Measurements from ENCODE around the gene CHST11. TPM values are rescaled to one million over a fixed set of nuclear protein-coding genes. Genes with fewer than 3 reads are reported as not detected.

Gene CHST11
- total and polyA plus RNA-seq, 2 of the 4 experiments (the other 2 are of a cell fraction) = 1.4 to 2.7 TPM

DNA sequence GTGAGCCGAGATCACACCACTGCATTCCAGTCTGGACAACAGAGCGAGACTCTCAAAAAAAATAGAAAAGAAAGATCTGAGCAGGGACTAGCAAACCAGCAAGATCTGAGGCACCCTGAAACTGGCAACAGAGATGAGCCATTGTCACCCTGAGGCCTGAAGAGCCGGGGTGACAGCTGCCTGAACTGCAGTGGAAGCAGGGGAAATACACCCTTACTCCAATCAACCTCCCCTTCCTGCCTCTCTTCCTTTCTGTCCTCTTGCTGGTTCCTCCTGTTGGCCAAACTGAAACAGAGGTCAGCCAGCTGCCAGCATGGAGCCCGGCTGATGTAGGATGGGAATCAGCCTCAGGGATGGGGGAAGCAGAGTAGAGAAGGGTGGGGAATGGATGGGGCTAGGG, 192.0 kb downstream of the CHST11 start:
- Histone ChIP-seq H4K8ac (ENCODE audit: low read depth in 2 of 2, low read length in 2 of 2) (no peak overlapping the region), H3K14ac (replicated peaks; ENCODE audit: low read depth, low read length) (no peak overlapping the region), H3K4me2 (ENCODE audit: low read depth, low read length) (no peak overlapping the region), H3K36me3 (ENCODE audit: control insufficient read depth, insufficient read depth, low read length) (no peaks in the 10 kb centered on the region), H2BK5ac (ENCODE audit: low read depth, low read length, poor library complexity, severe bottlenecking) (no peak overlapping the region), H3K79me1 (ENCODE audit: low read depth in 1 of 2, low read length in 2 of 2) (no peaks in the 10 kb centered on the region), H3K18ac (ENCODE audit: low read depth, low read length) (no peak overlapping the region), H3K4ac (ENCODE audit: low read depth, low read length) (no peak overlapping the region), H2BK120ac (ENCODE audit: low read depth, low read length) (no peak overlapping the region), H3K56ac (ENCODE audit: extremely low read depth, insufficient read depth, low read length) (no peak overlapping the region), H4K20me1 (ENCODE audit: insufficient read depth, low read length) (no peaks in the 10 kb centered on the region), H2AFZ (replicated peaks; ENCODE audit: low read length, poor library complexity) (no peak overlapping the region), H3K4me1 (ENCODE audit: control insufficient read depth, insufficient read depth, low read length) (no peaks in the 10 kb centered on the region), H3K9ac (ENCODE audit: low read depth, low read length) (no peak overlapping the region), H3K27me3 (ENCODE audit: control insufficient read depth, insufficient read depth, low read length) (peaks cover 4% of the 10 kb centered on the region), H2AK9ac (replicated peaks; ENCODE audit: low read depth, low read length, poor library complexity) (no peak overlapping the region), H3K4me3 (ENCODE audit: insufficient read depth, low read depth, low read length) (no peak overlapping the region), H3K27ac (ENCODE audit: insufficient read depth, low read length) (no peak overlapping the region), H3K9me1 (ENCODE audit: insufficient read depth, low read length) (no peaks in the 10 kb centered on the region; the same call in 1 of the 2 replicates), H3K9me3 (ENCODE audit: control insufficient read depth, insufficient read depth, low read length) (no peaks in the 10 kb centered on the region), H2BK20ac (ENCODE audit: low read depth, low read length) (no peak overlapping the region), H4K91ac (ENCODE audit: insufficient read depth, low read depth, low read length) (no peak overlapping the region), H2AK5ac (ENCODE audit: low read depth, low read length) (no peak overlapping the region), H2BK15ac (ENCODE audit: low read depth, low read length) (no peak overlapping the region), H3K23ac (ENCODE audit: low read depth, low read length) (no peak overlapping the region), H4K5ac (ENCODE audit: low read depth, low read length) (no peak overlapping the region)
- BruUV-seq (replicated peaks) = no TSS peak
- dilution Hi-C loops (cut with HindIII; ENCODE audit: low sequenced_read_pairs, unreplicated experiment) = no loop called here
- POLR2A ChIA-PET (ENCODE audit: unreplicated experiment) = no interaction called here
- 82% methylated on average over 2 of the region's 4 CpGs; no CpG with 5 or more reads in 1 of the 2 experiments for WGBS, 2 experiments (ENCODE audit: extremely low coverage in 2 of 2, insufficient read length in 1 of 2)
- DNase-seq = no peak
- TF ChIP-seq CEBPB (IDR thresholded peaks at IDR 0.05; ENCODE audit: low read depth, low read length) (no peak), FOS (IDR thresholded peaks at IDR 0.05; ENCODE audit: low read depth, low read length) (no peak), RCOR1 (IDR thresholded peaks at IDR 0.05; ENCODE audit: insufficient replicate concordance, low read length) (no peak), NFE2L2 (IDR thresholded peaks at IDR 0.05; ENCODE audit: low read depth, low read length) (no peak), RFX5 (IDR thresholded peaks at IDR 0.05; ENCODE audit: low read depth, low read length) (no peak), RAD21 (IDR thresholded peaks at IDR 0.05; ENCODE audit: low read length) (no peak), MXI1 (IDR thresholded peaks at IDR 0.05; ENCODE audit: borderline replicate concordance, low read depth, low read length) (no peak), POLR2A (IDR thresholded peaks at IDR 0.05; ENCODE audit: low read depth, low read length) (no peak), MAFK (IDR thresholded peaks at IDR 0.05; ENCODE audit: low read depth, low read length) (no peak)
- TF ChIP-seq, protein P1, sequence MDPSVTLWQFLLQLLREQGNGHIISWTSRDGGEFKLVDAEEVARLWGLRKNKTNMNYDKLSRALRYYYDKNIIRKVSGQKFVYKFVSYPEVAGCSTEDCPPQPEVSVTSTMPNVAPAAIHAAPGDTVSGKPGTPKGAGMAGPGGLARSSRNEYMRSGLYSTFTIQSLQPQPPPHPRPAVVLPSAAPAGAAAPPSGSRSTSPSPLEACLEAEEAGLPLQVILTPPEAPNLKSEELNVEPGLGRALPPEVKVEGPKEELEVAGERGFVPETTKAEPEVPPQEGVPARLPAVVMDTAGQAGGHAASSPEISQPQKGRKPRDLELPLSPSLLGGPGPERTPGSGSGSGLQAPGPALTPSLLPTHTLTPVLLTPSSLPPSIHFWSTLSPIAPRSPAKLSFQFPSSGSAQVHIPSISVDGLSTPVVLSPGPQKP (IDR thresholded peaks at IDR 0.05; ENCODE audit: borderline replicate concordance, low read depth, low read length) = no peak
- TF ChIP-seq, protein P2, sequence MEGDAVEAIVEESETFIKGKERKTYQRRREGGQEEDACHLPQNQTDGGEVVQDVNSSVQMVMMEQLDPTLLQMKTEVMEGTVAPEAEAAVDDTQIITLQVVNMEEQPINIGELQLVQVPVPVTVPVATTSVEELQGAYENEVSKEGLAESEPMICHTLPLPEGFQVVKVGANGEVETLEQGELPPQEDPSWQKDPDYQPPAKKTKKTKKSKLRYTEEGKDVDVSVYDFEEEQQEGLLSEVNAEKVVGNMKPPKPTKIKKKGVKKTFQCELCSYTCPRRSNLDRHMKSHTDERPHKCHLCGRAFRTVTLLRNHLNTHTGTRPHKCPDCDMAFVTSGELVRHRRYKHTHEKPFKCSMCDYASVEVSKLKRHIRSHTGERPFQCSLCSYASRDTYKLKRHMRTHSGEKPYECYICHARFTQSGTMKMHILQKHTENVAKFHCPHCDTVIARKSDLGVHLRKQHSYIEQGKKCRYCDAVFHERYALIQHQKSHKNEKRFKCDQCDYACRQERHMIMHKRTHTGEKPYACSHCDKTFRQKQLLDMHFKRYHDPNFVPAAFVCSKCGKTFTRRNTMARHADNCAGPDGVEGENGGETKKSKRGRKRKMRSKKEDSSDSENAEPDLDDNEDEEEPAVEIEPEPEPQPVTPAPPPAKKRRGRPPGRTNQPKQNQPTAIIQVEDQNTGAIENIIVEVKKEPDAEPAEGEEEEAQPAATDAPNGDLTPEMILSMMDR (conservative IDR thresholded peaks at IDR 0.05; ENCODE audit: low read depth, low read length) = no peak
- TF ChIP-seq, protein P3, sequence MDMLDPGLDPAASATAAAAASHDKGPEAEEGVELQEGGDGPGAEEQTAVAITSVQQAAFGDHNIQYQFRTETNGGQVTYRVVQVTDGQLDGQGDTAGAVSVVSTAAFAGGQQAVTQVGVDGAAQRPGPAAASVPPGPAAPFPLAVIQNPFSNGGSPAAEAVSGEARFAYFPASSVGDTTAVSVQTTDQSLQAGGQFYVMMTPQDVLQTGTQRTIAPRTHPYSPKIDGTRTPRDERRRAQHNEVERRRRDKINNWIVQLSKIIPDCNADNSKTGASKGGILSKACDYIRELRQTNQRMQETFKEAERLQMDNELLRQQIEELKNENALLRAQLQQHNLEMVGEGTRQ (IDR thresholded peaks at IDR 0.05; ENCODE audit: low read depth, low read length) = no peak
- ATAC-seq (ENCODE audit: low read depth) = no peak
- intact Hi-C loops (cut with micrococcal nuclease) = no loop called here
- CTCF ChIA-PET = no interaction called here
- in situ Hi-C loops (cut with MboI; ENCODE audit: low sequenced_read_pairs) = no loop called here
